Epidermal melanocyte (primary cell): ENCODE measurements around the gene METTL13.
A peak's percentile ranks its signal among the peaks of the same experiment; 100 is the strongest.

ENCODE experiments used
- DNase-seq: peaks from one replicate; pipeline ENCODE4 v3.0.0; 2011; ENCODE audit warnings: low spot score; ENCODE audit not compliant: insufficient read length

Gene METTL13, protein sequence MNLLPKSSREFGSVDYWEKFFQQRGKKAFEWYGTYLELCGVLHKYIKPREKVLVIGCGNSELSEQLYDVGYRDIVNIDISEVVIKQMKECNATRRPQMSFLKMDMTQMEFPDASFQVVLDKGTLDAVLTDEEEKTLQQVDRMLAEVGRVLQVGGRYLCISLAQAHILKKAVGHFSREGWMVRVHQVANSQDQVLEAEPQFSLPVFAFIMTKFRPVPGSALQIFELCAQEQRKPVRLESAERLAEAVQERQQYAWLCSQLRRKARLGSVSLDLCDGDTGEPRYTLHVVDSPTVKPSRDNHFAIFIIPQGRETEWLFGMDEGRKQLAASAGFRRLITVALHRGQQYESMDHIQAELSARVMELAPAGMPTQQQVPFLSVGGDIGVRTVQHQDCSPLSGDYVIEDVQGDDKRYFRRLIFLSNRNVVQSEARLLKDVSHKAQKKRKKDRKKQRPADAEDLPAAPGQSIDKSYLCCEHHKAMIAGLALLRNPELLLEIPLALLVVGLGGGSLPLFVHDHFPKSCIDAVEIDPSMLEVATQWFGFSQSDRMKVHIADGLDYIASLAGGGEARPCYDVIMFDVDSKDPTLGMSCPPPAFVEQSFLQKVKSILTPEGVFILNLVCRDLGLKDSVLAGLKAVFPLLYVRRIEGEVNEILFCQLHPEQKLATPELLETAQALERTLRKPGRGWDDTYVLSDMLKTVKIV

DNA sequence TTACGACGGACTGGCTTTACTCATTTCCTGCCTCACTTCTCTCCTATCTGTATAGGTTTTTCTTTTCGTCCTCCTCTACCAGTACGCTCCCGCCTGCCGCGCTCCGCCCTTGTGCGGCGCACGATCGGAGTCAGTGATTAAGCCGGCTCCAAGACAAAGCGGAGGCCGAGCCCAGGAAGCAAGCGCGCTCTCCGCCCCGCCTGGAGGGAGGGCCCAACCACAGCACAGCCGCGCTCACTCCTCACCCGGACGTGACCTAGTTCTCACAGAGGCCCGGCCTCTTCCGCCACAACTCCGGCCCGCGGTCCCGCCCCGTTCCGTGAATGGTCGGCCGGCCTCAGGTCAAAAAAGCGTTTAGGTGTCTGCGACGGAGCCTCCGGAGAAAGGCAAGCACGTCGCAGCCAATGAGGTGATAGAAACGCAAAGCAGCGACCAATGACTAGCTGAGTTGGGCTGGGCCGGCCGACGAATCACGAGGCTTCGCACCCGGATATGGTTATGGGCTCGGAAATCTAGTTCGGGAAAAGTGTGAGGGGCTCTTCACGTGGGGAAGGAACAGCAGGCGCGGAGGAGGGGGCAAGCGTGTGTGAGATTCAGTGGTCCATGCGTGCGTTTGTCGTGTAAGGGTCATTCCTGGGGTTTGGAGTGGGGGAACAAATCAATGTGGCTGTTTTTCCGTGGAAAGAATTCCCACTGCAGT lies at the start of gene METTL13:
Gene METTL13 (plus strand): TSS at position 485 of the 700 bp plus-strand sequence. CDS start 308 bp downstream, outside the sequence.
- DNase-seq: peak; percentile 98

DNA sequence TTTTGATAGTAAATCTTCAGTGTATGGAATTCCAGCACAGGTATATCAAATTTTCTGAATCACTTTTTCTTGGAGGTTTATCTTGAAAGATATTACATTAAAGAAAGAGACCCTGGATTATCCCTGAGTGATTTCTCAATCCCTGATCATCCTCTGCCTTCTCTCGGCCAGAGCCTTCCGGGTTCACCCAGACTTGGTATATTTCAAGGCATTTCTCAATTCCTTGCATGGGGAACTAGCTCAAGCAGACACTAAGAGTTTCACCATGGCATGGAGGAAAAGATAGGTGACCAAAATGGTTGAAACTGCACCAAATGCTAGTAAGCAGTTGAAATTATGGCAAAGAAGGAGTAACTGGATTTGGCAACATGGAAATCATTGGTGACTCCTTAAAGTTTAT lies 45.3 kb upstream of the METTL13 start:
- no peak for DNase-seq

DNA sequence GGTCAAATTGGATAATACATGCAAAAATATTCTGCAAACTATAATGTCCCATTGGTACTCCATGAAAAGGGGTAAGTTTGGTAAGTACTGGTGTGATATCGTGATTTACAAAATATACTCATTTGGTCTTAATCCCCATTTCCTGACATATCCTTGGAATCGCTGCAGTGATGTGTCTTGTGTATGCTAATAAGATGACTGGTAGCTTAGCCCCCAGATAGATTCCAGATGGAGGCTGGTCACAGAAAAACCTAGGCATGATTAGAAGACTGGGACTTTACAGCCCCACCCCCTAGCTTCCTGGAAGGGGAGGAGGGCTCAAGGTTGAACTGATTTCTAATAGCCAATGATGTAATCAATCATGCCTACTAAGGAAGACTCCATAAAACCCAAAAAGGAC lies 42.5 kb upstream of the METTL13 start:
- no peak for DNase-seq

DNA sequence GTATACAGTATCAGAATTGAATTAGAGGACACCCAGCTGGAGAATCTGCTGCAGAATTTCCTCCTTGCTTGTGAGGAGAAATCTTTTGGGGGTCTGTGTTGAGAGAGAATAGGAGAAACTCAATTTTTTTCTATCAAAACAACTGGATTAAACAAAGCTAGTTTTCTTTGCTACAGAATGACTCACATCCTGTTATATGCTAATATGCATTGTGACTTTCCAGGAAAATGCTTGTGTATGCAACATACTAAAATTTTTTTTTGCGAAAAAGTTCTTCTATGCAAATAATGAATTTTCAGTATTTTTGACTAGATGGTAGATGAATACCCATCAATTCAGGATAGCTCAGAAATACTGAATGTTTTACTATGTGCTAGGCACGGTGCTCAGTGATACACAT lies 41.8 kb upstream of the METTL13 start:
- DNase-seq: no peak

DNA sequence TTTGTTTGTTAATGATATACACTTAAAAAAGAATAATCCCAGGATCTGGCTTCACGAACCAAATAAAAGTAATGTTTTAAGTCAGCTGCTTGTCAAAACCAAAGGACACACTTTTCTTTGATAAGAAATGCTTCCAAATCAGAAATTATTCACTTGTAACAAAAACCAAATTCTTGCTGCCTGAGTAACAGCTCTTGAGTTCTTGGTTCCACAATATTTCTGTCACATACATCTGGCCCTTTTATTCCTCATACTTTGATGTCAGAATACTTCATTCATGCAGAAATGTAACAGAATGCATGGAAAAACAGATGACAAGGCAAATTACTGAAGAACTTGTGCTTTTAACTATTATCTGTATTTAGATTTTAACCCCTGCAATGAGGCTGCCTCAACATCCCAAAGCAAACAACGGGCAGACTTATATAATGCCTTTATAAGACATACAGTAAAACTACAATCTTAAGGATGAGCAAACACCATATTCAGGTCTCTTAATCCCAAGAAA lies 41.0 kb upstream of the METTL13 start:
- no peak for DNase-seq

DNA sequence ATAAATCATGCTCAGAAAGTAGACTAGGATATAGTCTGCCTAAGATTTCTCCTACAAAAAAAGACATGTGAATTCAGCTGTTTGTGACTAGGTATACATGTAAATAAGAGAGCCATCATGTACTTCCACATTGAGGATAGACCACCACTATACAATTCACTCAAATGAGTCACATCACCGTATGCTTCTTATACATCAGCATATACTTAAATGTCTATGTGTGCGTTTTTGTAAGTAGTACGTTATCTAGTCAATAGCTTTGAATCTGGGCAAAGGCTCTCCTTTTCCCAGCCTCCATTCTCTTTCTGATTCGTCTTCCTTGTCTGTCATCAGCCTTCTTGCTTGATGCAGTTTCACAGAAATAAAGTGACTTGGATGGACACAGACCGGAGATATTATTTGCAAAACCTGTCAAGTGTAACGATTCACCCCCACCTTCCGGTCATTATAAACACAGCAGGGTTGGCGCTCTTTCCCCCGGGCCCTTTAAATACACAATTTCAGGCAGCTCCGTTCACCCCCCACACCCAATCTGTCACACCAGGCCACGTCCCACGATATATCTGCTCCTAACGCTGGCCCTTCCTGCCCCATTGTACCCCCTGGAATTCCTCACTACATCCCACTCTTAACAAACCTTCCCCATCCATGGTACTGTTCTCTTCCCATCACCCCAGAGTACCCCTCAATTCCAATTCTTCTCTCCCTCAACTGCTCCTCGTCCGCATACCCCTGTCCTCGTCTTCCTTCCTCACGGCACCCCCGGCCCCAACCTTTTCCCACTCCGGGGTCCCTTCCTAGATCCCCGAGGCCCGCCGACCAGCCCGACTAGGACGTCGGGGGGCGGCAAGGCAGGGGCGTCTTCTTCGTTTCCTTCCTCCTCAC lies 40.2 kb upstream of the METTL13 start:
- DNase-seq: peak; percentile 36

DNA sequence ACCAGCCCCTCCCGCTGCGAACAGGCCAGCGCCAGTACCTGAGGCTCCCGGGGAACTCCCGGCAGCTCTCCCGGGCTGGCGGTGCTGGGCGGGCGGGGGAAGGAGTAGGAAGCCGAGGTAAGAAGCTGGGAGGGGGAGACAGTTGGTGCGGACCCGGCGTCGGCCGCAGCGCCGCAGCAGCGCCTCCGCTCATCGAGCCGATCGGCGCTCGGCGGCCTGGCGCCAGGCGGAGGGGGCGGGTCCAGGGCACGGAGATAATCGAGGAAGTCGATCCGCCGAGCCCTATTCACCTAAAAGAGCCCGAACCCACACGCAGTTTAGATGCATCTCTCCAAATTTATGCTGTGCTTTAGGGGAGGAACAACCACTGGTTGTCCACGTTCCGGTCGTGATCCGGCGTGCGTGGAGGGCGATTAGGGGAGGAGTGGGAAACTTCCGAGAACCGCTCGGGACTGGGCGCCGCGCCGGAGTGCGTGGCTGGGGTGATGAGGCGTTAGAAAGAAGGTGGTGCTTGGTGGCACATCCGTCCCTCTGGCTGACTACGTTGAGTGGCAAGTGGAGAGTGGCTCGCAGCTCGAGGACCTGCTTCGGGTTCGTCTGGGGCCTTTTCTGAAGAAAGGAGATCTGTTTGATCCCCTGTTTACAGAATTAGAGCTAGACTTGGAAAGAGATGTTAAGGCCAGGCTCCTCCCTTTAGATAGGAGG lies 39.4 kb upstream of the METTL13 start, which contains the start of gene VAMP4:
Gene VAMP4 (minus strand): TSS at position 194 of the 705 bp plus-strand sequence. CDS start 3,651 bp downstream, outside the sequence.
- DNase-seq: peak; percentile 45

DNA sequence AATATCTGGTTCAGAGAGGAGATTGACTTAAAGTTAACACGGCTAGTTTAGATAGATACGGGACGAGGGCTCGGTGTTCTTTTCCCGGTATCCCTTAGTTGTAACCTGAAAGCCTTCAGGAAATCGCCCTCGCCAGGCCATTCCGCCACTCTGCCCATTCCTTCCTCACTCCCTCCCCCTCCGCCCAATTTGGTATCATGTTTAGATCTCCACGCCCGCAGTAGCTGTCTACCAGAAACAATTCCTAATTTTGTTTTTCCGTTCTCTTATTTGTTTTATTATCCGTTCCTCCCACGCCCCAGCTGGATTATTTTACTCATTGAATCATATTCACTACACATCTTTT lies 38.9 kb upstream of the METTL13 start:
- no peak for DNase-seq

DNA sequence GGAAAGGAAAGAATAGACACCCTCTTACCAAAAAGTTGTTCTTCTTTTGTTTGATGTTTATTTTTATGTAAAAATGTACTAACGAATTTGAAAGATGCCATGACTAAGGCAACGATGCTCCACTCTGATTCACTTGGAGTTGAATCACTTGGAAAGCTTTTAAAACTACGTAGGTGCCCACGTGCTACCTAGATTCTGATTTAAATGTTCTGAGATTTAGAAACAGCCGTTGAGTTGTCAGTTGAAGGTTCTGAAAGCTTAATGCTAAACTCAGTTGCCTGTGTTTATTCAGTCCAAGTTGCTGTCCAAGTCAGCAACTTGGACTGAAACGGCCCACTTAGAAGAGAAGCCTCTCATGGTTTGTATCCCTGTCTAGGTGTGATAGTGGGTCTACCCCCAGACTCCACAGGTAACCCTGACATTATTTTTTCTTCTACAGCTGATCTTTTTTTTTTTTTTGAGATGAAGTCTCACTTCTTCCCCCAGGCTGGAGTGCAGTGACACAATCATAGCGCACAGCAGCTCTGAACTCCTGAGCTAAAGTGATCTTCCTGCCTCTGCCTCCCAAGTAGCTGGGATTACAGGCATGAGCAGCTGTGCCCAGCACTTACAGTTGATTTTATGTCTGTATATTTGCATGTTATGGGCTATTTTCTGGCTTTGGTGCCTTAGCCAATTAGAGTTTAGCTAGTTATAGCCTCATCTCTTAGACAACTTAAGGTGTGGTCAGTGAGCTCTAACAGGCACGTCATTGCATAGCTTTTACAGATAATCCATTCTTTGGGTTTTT lies 38.2 kb upstream of the METTL13 start:
- no peak for DNase-seq

DNA sequence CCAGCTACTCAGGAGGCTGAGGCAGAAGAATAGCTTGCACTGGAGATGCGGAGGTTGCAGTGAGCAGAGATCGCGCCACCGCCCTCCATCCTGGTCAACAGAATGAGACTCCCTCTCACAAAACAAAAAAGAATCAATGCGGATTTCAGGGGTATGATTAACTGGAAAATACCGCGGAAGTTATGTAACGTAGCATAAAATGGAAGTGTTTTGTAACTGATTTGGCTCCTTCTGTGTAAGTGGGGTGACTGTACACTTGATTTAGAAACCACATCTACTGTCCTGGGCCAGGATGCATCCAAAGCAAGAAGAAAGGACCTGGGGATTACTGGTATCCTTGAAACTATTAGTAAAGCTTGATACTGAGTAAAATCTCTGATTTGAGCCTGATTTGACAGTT lies 36.5 kb upstream of the METTL13 start:
- DNase-seq: no peak

DNA sequence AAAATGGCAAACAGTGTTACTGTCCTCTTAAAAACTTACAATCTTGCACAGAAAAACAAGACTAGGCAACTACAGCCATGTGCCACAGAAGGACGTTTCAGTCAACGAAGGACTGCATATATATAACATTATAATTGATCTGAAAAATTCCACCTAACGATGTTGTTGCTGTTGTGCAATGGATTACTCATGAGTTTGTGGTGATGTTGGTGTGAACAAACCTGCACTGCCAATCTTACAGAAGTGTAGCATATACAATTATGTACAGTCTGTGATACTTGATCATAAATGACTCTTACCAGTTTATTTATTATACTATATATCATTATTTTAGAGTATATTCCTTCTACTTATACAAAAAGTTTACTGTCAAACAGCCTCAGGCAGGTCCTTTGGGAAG lies 32.8 kb upstream of the METTL13 start:
- DNase-seq: no peak

DNA sequence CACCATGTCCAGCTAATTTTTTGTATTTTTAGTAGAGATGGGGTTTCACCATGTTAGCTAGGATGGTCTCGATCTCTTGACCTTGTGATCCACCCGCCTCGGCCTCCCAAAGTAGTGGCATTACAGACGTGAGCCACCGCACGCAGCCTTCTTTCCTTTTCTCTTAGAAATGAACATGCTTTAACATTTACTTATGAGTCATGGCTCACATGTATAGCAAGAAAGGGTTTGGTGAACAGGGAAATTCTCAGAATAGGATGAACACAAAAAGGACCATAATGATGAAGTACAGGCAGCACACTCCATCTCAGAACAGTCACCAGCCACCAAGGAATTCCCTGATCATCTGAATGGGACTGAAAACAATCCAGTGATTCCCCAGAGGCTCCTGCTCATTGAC lies 30.2 kb upstream of the METTL13 start:
- no peak for DNase-seq

DNA sequence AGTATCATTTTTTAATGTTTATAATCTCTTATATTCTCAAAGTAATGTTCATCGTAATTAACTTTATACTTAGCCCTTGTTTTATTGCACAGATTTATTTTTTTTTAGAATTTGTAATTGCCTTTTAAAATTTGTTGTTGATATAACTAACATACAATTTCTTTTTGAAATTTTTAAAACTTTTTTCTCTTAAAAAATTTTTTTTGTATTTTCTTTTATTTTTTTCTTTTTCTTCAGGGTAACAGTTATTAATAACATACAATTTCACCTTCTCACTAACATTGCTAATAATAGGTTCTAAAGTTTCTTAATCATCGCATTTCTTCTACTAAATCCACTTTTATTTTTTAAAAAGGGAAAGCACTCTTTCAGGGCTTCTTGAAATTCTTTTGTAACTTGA lies 28.3 kb upstream of the METTL13 start:
- no peak for DNase-seq

DNA sequence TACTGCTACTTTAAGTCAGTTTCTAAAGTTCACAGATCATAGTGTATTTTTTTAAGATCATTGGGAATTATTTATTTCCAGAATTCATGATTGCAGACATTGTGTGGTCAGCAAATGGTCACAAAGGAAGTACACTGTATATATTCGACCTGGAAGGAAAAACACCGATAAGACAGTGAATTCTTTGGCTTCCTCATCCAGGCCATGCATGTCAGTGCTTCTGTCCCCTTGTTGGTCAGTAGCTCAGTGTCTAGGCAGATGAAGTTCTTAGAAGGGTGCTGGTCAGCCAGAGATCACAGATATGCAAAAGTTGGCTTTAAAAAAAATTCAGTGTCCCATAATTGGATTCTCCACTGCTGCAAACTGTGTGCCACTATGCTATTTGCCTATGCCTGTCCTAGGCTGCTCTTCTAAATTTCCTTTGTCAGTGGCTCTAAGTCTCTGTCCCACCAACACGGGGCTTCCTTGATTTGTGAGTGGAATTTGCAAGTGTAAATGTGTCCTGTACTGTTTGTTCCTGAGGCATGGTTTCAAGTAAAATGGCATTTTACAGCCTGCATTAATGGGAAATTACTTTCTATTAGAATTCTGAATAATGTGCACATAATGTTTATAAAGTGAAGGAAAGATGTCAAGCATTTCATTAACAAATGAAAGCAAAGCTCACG lies 27.6 kb upstream of the METTL13 start:
- no peak for DNase-seq

DNA sequence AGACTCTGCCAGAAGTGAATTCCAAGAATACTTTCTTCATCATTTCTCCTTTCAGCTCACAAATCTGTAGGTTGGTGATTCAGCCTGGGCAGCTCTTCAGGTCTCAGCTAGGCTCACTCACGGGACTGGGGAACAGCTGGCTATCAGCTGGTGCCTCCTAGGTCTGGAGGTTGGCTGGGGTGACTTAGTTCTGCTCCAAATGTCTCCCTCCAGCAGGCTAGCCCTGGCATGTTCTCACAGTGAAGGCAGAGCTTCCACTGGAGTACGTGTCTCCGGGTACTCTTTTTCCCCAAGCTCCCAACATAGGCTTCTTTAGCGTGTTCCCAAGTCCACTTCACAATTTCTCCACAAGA lies 27.1 kb upstream of the METTL13 start:
- DNase-seq: peak; percentile 57

DNA sequence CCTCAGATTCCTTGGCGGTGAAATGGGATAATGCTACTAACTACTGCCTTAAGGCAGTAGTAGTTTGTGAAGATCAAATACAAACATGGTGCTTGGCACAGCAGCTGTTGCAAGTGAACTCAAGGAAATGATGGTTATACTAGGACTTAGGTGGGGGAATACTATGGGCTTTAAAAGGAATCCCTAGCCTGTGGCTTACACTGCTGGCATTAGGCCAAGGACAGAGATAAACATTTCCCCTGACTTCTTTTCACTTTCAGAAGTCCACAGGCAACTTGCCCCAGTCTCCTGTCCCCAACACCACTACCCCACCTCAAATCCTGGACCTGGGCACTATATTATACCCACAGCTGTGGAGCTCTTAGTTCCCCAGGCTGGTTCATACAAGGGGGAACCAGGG lies 26.5 kb upstream of the METTL13 start:
- no peak for DNase-seq

DNA sequence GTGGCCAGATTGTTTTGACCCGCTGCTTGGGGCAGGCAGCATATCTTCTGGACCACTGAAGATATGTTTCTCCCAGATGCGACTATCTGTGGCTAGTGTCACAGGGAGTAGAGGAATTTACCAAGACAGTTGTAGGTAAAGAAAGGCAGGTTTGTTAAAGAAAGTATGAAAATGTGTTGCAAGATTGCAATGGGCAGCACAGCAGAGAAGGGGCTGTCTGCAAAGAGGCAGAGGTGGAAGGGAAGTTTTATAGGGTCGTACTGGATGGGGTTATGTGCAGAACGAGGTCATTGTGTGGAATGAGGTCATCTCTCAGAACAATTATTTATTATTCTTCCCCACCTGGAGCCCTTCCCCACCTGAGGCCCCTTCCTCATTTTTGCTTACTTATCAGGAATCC lies 24.6 kb upstream of the METTL13 start:
- DNase-seq: no peak

DNA sequence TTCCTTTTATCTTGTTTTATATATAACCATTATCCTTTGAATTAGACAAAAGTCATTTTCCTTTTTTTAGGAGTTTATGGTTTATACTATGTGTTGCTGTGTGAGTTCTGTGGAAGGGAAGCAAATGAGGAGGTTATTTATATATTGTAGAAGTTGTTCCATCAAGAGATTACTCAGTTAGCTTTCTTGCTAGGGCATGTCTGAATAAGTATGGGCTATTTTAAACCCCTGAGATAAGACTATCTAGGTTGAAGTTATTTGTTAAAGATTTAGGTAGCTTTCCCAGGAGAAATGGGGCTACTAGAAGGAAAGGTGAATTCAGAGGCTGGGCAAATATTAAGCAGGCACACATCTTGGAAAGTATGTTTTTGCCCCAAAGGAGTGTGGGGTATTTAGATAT lies 23.4 kb upstream of the METTL13 start:
- DNase-seq: no peak

DNA sequence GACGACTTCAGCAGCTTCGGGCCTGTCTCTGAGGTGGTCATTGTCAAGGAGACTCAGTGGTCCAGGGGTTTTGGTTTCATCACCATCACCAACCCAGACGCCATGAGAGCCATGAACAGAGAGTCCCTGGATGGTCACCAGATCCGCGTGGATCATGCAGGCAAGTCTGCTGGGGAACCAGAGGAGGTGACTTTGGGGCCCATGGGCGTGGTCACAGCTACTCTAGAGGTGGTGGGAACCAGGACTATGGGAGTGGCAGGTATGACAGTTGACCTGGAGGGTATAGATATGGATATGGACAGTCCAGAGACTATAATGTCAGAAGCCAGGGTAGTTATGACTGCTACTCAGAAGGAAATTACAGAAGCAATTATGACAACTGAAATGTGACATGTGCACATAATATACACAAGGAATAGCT lies 19.3 kb upstream of the METTL13 start:
- DNase-seq: no peak
